GM18951 (cell line): Measurements from ENCODE around the gene AZI2.

Source experiments
- POLR2A ChIP-seq: IDR thresholded peaks from 4 replicates; pipeline ENCODE4 v1.6.1; 2011; ENCODE audit warnings: mild to moderate bottlenecking; ENCODE audit not compliant: insufficient read length, insufficient read depth; ENCODE audit errors: extremely low read depth
- in situ Hi-C: fragments of 300-500 bp; cut with MboI; formaldehyde crosslinking; loops from one replicate; pipeline ENCODE4 v1.12.0; 2022; ENCODE audit warnings: low sequenced_read_pairs, mixed read lengths, inconsistent platforms; ENCODE audit not compliant: unreplicated experiment

AZI2 gene

GRCh38 chr3:28291577-28291976 is 57.0 kb downstream of the AZI2 start:
- in situ Hi-C loops = no loop called here
- no peak for TF ChIP-seq POLR2A

GRCh38 chr3:28290863-28291300 is 57.7 kb downstream of the AZI2 start:
- no peak for TF ChIP-seq POLR2A
- in situ Hi-C loops = no loop called here

- in situ Hi-C loops = no loop called here
- no peak for TF ChIP-seq POLR2A
Measured at GRCh38 chr3:28287046-28287445, 61.6 kb downstream of the AZI2 start.

GRCh38 chr3:28286595-28286994 is 62.0 kb downstream of the AZI2 start:
- TF ChIP-seq POLR2A = no peak
- in situ Hi-C loops = no loop called here

- in situ Hi-C loops = no loop called here
- TF ChIP-seq POLR2A = no peak
Measured at GRCh38 chr3:28280781-28281180, 67.8 kb downstream of the AZI2 start.

GRCh38 chr3:28279770-28280169 is 68.9 kb downstream of the AZI2 start:
- in situ Hi-C loops = no loop called here
- TF ChIP-seq POLR2A = no peak

- no peak for TF ChIP-seq POLR2A
- in situ Hi-C loops = no loop called here
Measured at GRCh38 chr3:28278918-28279317, 69.7 kb downstream of the AZI2 start.

- in situ Hi-C loops = no loop called here
- no peak for TF ChIP-seq POLR2A
Measured at GRCh38 chr3:28273837-28274236, 74.8 kb downstream of the AZI2 start.
